ENCODE measurements around the gene FABP7.

- TF ChIP-seq POLR2AphosphoS5 (IDR thresholded peaks at IDR 0.05) (no peak), CTCF (IDR thresholded peaks at IDR 0.05) (no peak)
Observed at GRCh38 chr6:122746688-122747087, 32.8 kb upstream of the FABP7 start.

All from stomach (tissue), 4 donors.